Midbrain (tissue), 1 donor: ENCODE measurements around the gene ABCC1.
"Not testable (repeated sequence)": the region's sequence is repeated elsewhere in the genome, so short reads cannot be mapped to it uniquely, and the experiment has no call there.

ENCODE experiments used
- DNase-seq: peaks from one replicate; lab custom pipeline; 2025; lab: John Stamatoyannopoulos, UW

ABCC1 gene

DNA sequence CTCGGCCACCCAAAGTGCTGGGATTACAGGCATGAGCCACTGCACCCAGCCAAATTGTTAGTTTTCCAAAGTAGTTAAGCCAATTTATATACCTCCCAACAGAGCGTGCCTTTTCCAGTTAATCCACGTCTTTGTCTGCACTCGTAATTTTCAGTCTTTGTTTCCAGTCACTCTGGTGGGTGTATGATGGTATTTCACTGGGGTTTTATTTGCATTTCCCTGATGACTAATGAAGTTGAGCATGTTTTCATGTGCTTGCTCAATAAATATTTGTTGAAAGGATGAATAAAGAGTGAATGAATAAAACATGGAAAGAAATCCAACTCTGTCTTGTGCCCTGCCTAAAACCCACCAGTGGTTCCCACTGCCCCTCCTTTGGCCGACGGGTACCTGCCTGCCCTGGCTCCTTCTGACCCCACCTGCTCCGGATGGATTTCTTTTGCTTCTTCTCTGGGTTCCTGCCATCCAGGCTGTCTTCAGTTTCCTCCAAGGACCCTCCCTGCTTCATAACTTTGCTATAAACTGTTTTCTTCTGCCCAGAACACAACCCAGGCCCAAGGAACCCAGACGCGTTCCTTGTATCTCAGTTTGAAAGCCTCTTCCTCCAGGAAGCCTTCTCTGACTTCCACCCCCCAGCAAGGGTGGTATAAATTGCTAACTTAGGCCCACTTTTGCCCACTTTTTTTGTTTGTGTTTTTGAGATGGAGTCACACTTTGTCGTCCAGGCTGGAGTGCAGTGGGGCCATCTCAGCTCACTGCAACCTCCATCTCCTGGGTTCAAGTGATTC lies 3.0 kb upstream of the ABCC1 start:
- no peak for DNase-seq

GRCh38 chr16:15947983-15948509 lies 1.4 kb upstream of the ABCC1 start:
- no peak for DNase-seq

GRCh38 chr16:15948532-15949209 lies 745 bp upstream of the ABCC1 start:
- DNase-seq = no peak

- DNase-seq = no peak
Observed at GRCh38 chr16:15950161-15950854, 892 bp downstream of the ABCC1 start.

DNA sequence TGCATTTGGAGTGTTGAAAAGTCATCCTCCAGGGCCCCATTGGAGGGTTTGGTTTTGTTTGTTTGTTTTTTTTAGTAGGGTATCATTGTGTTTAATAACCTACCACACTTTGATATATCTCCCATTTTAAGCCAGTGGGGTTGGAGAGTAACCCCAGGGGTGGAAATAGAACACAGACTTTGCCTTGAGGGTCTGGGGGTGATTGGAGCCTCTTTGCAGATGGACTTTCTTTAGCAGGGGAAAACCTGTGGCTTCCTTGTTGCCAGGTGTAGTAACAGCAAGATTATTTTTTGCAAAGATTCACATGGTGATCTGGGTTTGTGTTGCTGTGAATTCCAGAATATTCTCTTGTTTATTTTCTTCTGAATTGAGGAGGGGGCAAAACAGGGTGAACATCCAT lies 1.5 kb downstream of the ABCC1 start:
- no peak for DNase-seq

GRCh38 chr16:15951852-15952251 lies 2.4 kb downstream of the ABCC1 start:
- DNase-seq = no peak

- DNase-seq = no peak
Observed at GRCh38 chr16:15952265-15952711, 2.9 kb downstream of the ABCC1 start.

DNA sequence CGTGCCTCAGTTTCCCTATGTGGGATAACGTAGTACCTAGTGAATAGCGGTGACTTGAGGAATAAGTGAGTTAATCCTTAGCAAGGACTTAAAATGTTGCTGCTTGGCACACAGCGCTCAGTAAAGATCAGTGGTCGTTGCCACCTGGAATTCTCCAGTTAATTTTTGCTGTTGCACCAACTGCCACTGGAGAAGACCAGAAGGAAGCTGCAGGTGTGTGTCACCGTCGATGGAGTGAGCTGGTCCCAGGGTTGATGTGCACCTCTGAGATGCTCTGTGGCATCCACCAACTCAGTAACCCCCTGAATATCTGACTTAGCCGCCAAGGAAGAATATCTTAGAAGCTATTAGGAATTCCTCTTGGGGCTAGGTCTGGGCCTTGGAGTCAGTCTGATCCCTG lies 4.1 kb downstream of the ABCC1 start:
- DNase-seq = no peak

- DNase-seq = no peak
Observed at GRCh38 chr16:15953929-15954813, 4.8 kb downstream of the ABCC1 start.

DNA sequence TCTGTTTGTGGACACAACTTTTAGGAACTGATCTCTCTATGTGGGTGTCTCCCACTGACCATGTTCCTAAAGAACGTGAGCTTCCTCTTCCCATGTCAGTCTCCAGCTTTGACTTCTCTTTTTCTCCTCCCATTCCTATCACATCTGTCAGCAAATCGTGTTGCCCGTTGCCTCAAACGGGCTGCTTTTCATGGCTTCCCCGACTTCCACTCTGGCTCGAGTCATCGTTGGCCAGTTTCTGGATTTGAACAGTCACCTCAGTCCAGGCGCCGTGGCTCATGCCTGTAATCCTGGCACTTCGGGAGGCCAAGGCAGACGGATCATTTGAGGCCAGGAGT lies 5.4 kb downstream of the ABCC1 start:
- DNase-seq = no peak

- no peak for DNase-seq
Observed at GRCh38 chr16:15955425-15955824, 6.0 kb downstream of the ABCC1 start.

- DNase-seq = not testable (repeated sequence)
Observed at GRCh38 chr16:15956106-15956505, 6.7 kb downstream of the ABCC1 start.

DNA sequence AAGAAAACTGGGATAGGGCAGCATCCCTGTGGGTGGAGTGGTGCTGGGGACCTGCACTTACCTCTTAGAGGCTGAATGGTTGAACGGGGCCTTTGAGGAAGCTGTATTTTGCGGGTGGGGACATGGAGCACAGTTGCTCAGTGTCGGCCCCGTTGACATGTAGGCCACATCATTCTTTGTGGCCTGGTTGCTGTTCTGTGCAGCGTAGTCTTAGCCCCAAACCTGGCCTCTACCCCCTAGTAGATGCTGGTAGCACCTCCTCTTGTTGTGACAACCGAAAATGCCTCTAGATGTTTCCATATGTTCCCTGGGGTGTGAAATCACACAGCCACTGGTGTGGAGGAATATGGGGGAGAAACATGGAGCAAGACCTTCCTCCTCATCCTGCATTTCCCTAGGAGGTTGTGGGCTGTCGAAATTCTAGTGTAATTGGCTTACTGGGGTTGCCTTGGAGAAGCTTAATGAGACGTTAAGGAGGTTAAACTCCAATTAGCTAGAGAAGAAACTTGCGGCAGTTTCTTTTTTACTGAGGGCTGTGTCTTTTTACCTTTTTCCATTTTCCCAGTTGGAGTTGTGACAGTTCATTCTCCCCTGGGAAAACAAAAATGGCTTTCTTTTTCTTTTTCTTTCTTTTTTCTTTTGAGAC lies 9.4 kb downstream of the ABCC1 start:
- no peak for DNase-seq

DNA sequence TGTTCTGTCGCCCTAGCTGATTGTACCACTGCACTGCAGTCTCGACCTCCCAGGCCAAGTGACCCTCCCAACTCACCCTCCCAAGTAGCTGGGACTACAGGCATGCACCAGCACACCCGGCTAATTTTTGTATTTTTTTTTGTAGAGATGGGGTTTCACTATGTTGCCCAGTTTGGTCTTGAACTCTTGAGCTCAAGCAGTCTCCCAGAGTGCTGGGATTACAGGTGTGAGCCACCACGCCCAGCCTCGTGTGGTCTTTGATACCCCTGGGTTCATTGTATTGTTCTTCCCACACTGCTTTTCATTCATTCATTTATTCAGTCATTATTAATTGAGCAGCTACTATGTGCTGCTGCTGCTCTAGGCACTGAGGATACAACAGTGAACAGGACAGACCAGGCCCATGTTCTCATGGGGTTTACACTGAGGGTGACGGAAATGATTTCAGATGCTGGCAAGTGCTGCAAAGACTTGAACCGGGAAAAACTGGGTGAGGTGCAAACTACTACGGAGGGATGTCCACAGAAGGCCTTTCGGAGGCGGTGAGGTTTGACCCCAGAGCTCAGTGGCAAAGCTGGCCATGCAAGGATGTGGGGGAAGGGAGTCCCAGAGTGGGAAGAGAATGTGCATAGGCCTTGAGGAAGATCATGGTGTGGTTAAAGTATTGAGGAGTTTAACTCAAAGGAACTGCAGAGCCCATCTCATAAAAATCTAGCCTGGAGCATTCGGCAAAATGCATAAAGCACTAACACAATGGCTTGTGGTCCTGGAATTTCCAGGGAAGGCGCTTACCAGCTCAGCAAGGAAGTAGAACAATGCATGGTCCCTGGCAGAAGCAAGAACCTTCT lies 10.9 kb downstream of the ABCC1 start:
- no peak for DNase-seq

DNA sequence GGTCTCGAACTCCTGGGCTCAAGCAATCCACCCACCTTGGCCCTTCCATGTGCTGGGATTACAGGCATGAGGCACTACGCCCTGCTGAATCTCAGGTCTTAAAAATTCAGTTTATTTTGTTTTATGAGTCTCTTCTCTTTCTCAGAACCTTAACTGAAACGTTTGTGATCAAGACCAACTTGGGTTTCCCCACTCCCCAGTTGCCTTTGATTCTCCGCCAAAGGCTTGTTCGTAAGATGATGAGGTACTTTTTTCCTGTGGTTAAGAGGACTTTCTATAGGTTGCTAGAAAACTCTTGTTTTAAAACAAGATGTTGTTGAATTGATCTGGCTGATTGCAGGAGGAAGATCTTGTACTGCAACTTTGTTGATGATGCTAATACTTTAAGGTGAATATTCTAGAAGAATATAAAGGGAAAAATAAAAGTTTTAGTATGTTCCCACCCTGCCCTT lies 11.7 kb downstream of the ABCC1 start:
- no peak for DNase-seq

DNA sequence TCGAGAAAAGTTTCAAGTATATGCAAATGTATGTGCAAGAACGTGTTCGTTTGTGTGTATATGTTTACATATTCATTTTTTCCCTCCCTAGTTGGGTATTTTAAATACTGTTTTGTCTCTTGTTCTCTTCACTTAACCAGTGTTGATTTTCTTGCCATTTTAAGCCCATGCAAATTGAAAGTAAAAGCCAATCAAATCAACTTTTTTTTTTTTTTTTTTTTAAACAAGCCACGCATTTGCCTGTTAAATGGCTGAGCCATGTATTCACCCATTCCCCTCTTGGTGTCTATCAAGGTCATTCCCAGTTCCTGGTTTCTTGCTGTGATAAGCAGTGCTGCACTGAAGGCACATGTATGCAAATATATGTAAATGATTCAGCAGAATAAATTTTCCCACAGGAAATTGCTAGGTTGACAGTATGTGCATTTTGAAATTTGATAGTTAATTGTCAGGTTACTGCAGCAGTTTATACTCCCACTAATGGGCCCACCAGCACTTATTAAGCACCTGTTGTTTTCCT lies 12.2 kb downstream of the ABCC1 start:
- DNase-seq = no peak

DNA sequence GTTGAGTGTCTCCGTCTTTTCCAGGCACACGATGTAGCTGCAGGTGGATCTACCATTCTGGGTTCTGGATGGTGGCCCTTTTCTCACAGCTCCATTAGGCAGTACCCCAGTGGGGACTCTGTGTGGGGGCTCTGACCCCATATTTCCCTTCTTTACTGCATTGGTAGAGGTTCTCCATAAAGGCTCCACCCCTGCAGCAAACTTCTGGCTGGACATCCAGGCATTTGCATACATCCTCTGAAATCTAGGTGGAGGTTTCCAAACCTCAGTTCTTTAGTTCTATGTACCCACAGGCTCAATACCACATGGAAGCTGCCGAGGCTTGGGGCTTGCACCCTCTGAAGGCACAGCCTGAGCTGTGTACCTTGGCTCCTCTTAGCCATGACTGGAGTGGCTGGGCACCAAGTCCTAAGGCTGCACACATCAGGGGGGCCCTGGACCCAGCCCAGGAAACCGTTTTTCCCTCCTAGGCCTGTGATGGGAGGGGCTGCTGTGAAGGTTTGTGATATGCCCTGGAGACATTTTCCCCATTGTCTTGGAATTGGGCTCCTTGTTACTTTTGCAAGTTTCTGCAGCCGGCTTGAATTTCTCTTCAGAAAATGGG lies 14.0 kb downstream of the ABCC1 start:
- DNase-seq = no peak

DNA sequence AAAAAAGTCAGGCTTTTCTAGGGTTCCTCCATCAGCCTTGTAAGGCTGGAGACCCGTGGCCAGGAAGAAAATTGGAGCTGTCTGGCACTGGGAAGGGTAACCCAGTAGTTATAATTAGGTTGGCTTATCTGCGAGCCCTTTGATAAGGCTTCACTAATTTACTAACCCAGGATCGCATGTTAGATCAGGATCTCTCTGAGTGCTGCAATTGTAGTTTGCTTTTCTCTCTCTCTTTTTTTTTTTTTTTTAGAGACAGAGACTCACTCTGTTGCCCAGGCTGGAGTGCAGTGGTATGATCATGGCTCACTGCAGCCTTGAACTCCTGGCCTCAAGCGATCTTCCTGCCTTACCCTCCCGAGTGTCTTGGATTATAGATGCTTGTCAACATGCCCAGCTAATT lies 17.0 kb downstream of the ABCC1 start:
- no peak for DNase-seq

DNA sequence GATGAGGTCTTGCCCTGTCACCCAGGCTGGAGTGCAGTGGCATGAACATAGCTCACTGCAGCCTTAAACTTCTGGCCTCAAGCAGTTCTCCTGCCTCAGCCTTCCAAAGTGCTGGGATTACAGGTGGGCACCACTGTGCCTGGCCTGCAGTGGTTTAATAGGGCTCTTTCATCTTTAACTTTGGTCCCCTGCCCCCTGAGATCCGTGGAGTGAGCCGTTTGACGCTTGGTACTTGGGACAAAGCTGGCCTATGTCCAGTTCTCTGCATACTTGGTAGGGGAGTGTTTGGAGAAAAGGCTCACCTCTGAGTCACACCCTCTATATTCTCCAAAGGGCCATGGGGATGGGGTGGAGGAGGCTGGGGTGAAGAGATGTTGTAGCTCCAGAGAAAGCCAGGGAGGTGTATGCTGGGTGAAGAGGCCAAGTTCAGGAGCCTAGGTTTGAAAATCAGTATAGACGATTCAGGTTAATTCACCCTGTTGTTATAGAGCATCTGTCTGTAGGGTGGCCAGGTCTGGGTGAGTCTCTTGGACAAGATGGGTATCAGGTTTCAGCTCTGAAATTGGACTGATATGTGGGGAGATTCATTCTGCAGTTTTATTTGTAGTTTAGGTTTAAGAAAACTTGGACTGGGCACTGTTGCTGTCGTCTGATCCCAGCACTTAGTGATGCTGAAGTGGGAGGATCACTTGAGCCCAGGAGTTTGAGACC lies 17.6 kb downstream of the ABCC1 start:
- DNase-seq = no peak
